HEK293 (cell line): Measurements from ENCODE around the gene LYPD5.

Source experiments
- GLIS2 ChIP-seq: fragments of 450-650 bp; formaldehyde crosslinking; IDR thresholded peaks from 2 replicates; pipeline ENCODE4 v1.5.1; 2016; ENCODE audit warnings: missing biosample characterization, missing genetic modification characterization
- HOXA7 ChIP-seq: sonication (generic); formaldehyde crosslinking; IDR thresholded peaks from 2 replicates; pipeline ENCODE4 v1.8.1; 2022; ENCODE audit warnings: missing genetic modification reagents, borderline replicate concordance
- HOXC10 ChIP-seq: sonication (generic); formaldehyde crosslinking; IDR thresholded peaks from 2 replicates; pipeline ENCODE4 v1.8.1; 2023; ENCODE audit warnings: mild to moderate bottlenecking, missing genetic modification reagents
- INSM2 ChIP-seq: fragments of 450-650 bp; formaldehyde crosslinking; IDR thresholded peaks from 2 replicates; pipeline ENCODE4 v1.5.1; 2016; ENCODE audit warnings: missing biosample characterization, missing genetic modification characterization
- KLF1 ChIP-seq: fragments of 450-650 bp; formaldehyde crosslinking; IDR thresholded peaks from 2 replicates; pipeline ENCODE4 v1.5.1; 2016; ENCODE audit warnings: missing biosample characterization, missing genetic modification characterization
- KLF10 ChIP-seq: fragments of 450-650 bp; IDR thresholded peaks from 2 replicates; pipeline ENCODE4 v1.5.1; 2018; ENCODE audit warnings: missing biosample characterization, mild to moderate bottlenecking, missing genetic modification characterization
- KLF16 ChIP-seq: fragments of 450-650 bp; formaldehyde crosslinking; IDR thresholded peaks from 2 replicates; pipeline ENCODE4 v1.5.1; 2017; ENCODE audit warnings: missing biosample characterization, missing genetic modification characterization
- KLF9 ChIP-seq: fragments of 450-650 bp; formaldehyde crosslinking; IDR thresholded peaks from 2 replicates; pipeline ENCODE4 v1.5.1; 2016; ENCODE audit warnings: missing biosample characterization, missing genetic modification characterization, low read depth
- PRDM10 ChIP-seq: fragments of 450-650 bp; formaldehyde crosslinking; IDR thresholded peaks from 2 replicates; pipeline ENCODE4 v1.5.1; 2016; ENCODE audit warnings: missing biosample characterization, missing genetic modification characterization
- PRDM4 ChIP-seq: fragments of 450-650 bp; formaldehyde crosslinking; IDR thresholded peaks from 2 replicates; pipeline ENCODE4 v1.5.1; 2017; ENCODE audit warnings: missing biosample characterization, missing genetic modification characterization
- SP2 ChIP-seq: fragments of 450-650 bp; formaldehyde crosslinking; IDR thresholded peaks from 2 replicates; pipeline ENCODE4 v1.5.1; 2016; ENCODE audit warnings: missing biosample characterization, missing genetic modification characterization
- SP3 ChIP-seq: fragments of 450-650 bp; formaldehyde crosslinking; IDR thresholded peaks from 2 replicates; pipeline ENCODE4 v1.5.1; 2016; ENCODE audit warnings: missing biosample characterization, missing genetic modification characterization
- ZBTB49 ChIP-seq: fragments of 450-650 bp; formaldehyde crosslinking; IDR thresholded peaks from 2 replicates; pipeline ENCODE4 v1.5.1; 2016; ENCODE audit warnings: missing biosample characterization, missing genetic modification characterization, low read depth
- ZBTB6 ChIP-seq: fragments of 450-650 bp; formaldehyde crosslinking; IDR thresholded peaks from 2 replicates; pipeline ENCODE4 v1.5.1; 2017; ENCODE audit warnings: missing biosample characterization, missing genetic modification characterization
- ZNF221 ChIP-seq: fragments of 450-650 bp; formaldehyde crosslinking; IDR thresholded peaks from 2 replicates; pipeline ENCODE4 v1.5.1; 2017; ENCODE audit warnings: missing biosample characterization, missing genetic modification characterization, borderline replicate concordance
- ZNF362 ChIP-seq: fragments of 450-650 bp; formaldehyde crosslinking; IDR thresholded peaks from 2 replicates; pipeline ENCODE4 v1.5.1; 2016; ENCODE audit warnings: missing biosample characterization, missing genetic modification characterization
- ZNF426 ChIP-seq: fragments of 450-650 bp; formaldehyde crosslinking; IDR thresholded peaks from 2 replicates; pipeline ENCODE4 v1.5.1; 2017; ENCODE audit warnings: missing biosample characterization, missing genetic modification characterization, mild to moderate bottlenecking, inconsistent platforms, moderate library complexity
- ZNF433 ChIP-seq: fragments of 450-650 bp; formaldehyde crosslinking; IDR thresholded peaks from 2 replicates; pipeline ENCODE4 v1.5.1; 2016; ENCODE audit warnings: missing biosample characterization, missing genetic modification characterization, low read depth
- ZNF449 ChIP-seq: fragments of 450-650 bp; formaldehyde crosslinking; IDR thresholded peaks from 2 replicates; pipeline ENCODE4 v1.5.1; 2017; ENCODE audit warnings: missing biosample characterization, mild to moderate bottlenecking, missing genetic modification characterization, moderate library complexity
- ZNF501 ChIP-seq: fragments of 450-650 bp; formaldehyde crosslinking; IDR thresholded peaks from 2 replicates; pipeline ENCODE4 v1.5.1; 2016; ENCODE audit warnings: missing biosample characterization, missing genetic modification characterization
- ZNF544 ChIP-seq: fragments of 450-650 bp; formaldehyde crosslinking; IDR thresholded peaks from 2 replicates; pipeline ENCODE4 v1.5.0; 2017; ENCODE audit warnings: missing biosample characterization, missing genetic modification characterization
- ZNF626 ChIP-seq: fragments of 450-650 bp; sonication (Bioruptor Pico); formaldehyde crosslinking; IDR thresholded peaks from 2 replicates; pipeline ENCODE4 v1.5.1; 2018; ENCODE audit warnings: missing biosample characterization, missing genetic modification characterization, inconsistent platforms
- ZNF658 ChIP-seq: fragments of 450-650 bp; formaldehyde crosslinking; IDR thresholded peaks from 2 replicates; pipeline ENCODE4; 2016; ENCODE audit warnings: missing biosample characterization, missing genetic modification characterization
- ZNF660 ChIP-seq: fragments of 450-650 bp; IDR thresholded peaks from 2 replicates; pipeline ENCODE4 v1.5.1; 2018; ENCODE audit warnings: missing biosample characterization, mild to moderate bottlenecking, missing genetic modification characterization
- ZNF776 ChIP-seq: fragments of 450-650 bp; formaldehyde crosslinking; IDR thresholded peaks from 2 replicates; pipeline ENCODE4 v1.5.0; 2017; ENCODE audit warnings: missing biosample characterization, missing genetic modification characterization, borderline replicate concordance

Gene LYPD5

GRCh38 chr19:43754503-43755255, 47.6 kb downstream of the LYPD5 start, which contains the start of gene SMG9 (continued):
- TF ChIP-seq ZNF362 (no peak), ZBTB6 (tag by site-specific recombination) (no peak; the same call in 1 of the 2 replicates), KLF1 (tag by site-specific recombination) (peak; percentile 84), ZNF544 (tag by site-specific recombination) (no peak), GLIS2 (peak; percentile 95), ZNF658 (no peak), ZNF433 (tag by site-specific recombination) (no peak), ZNF449 (tag by site-specific recombination) (peak; percentile 75; the same call in 1 of the 2 replicates), ZNF426 (no peak), PRDM10 (tag by site-specific recombination) (peak; percentile 92), PRDM4 (tag by site-specific recombination) (peak; percentile 69), HOXC10 (CRISPR knock-in tag) (no peak), SP3 (peak; percentile 92), ZNF626 (no peak; the same call in 1 of the 2 replicates), KLF9 (tag by site-specific recombination) (peak; percentile 88), ZNF660 (tag by site-specific recombination) (peak; percentile 98), KLF16 (tag by site-specific recombination) (peak; percentile 93), INSM2 (tag by site-specific recombination) (peak; percentile 76; the same call in 1 of the 2 replicates), HOXA7 (CRISPR knock-in tag) (no peak), ZNF501 (tag by site-specific recombination) (0 out of 2 replicates have a peak, but pooled peaks have one; percentile 97), ZNF221 (no peak), ZNF776 (tag by site-specific recombination) (no peak), KLF10 (tag by site-specific recombination) (peak; percentile 95), SP2 (tag by site-specific recombination) (peak; percentile 97), ZBTB49 (tag by site-specific recombination) (no peak)
